Ureter (tissue), 1 donor: ENCODE measurements around the gene LCA5L. TPM values are rescaled to one million over a fixed set of nuclear protein-coding genes. Genes with fewer than 3 reads are reported as not detected.
"Not testable (repeated sequence)": the region's sequence is repeated elsewhere in the genome, so short reads cannot be mapped to it uniquely, and the experiment has no call there.

Experiments used
- DNase-seq: peaks from one replicate; pipeline ENCODE4 v3.0.0-alpha.2; 2020; ENCODE audit warnings: low spot score
- total RNA-seq: library from RNA; stranded (reverse); gene quantifications from one replicate; pipeline ENCODE4 v1.2.4, GENCODE V29; 2023
- donor health status: DM: yes; HTN: yes; CAD: no.

Gene LCA5L
- total RNA-seq, 1 donor from 2014 or later, result 3.0 TPM

DNA sequence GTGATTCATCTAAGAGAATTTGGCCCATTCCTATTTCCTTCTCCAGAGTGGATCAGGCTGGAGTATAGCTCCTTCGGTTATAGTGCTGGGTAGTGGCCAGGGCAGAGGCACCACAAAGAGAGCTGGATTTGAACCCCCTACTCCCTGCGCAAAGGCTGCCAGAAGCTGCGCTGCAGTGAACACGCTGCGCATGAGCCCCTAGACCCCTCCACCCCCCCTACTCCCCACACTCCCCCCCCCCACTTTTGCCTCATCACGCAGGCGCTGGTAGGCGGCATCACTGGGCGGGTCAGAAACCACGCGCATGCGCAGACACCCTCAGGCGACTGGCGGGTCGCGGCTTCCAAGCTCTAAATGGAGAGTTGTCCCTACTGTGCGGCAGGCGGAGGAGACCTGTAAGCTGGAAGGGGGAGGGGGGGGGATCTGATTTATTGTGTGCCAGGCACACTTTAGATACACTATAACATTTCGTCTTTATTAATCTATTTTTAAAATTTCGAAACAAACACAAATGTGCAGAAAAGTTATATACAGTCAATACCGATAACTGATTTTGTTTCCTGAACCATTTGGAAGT lies 58.0 kb downstream of the LCA5L start:
- peak; percentile 93 for DNase-seq

DNA sequence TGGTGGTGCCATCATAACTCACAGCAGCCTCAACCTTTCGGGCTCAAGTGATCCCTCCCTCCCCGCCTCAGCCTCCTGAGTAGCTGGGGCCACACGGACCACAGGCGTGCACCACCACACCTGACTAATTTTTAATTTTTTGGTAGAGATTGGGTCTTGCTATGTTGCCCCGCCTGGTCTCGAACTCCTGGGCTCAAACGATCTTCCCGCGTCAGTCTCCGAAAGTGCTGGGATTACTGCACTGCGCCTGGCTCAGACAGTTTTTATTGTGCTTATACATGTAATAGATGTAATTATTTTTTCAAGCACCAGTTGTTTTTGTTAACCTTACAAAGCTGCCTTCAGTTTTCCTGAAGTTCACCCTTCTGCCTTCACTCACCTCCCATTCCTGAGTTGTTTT lies 58.7 kb downstream of the LCA5L start:
- DNase-seq, result no peak

DNA sequence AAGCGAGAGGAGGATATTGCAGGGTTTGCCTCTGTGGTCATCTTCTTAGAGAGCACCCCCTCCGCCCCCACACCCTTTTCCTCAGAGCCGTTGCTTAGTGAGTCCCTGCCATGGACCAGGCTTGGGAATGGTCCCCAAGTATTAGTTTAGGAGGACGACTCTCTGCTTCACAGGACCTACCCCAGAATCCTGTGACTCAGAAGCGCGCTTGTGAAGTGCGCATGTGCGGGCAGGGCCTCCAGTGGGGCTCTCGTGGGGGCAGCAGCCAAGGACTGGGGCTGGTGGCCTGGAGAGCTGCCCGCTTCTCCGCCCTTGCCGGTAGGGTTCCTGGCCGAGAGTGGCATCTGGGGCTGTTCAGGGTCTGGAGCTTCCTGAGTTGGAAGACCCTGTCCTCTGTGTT lies 59.4 kb downstream of the LCA5L start:
- DNase-seq, result no peak

DNA sequence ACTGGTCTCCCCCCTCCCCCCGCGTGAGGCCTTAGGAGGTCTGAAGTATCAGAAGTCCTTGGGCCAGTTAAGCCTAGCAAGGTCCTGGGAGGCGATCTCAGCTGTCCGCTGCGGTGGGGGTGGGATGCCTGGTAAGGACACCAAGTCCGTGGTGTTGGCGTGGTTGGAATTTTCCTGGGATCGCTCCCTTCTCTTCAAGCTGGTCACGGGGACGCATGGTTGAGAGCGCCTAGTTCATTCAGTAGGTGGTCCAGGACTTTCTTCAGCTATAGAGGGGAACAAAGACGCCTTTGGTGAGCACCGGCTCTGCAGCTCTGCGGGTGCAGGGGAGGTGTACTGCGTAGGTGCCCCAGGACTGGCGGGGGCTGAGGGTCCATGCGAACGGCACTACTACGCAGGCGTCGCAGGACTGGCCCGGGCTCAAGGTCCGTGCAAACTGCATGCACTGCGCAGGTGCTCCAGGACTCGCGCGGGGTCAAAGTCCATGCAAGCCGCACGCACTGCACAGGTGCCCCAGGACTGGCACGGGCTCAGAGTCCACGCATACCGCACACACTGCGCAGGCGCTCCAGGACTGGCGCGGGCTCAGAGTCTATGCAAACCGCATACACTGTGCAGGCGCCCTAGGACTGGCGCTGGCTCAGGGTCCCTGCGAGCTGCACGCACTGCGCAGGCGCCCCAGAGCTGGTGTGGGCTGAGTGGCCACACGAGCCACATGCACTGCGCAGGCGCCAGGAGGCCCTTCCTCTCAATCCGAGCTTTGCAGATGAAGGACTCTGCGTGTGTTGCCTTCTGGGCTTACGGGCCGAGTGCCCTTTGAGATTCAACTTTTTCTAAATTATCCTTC lies 60.1 kb downstream of the LCA5L start:
- DNase-seq, result peak; percentile 73

DNA sequence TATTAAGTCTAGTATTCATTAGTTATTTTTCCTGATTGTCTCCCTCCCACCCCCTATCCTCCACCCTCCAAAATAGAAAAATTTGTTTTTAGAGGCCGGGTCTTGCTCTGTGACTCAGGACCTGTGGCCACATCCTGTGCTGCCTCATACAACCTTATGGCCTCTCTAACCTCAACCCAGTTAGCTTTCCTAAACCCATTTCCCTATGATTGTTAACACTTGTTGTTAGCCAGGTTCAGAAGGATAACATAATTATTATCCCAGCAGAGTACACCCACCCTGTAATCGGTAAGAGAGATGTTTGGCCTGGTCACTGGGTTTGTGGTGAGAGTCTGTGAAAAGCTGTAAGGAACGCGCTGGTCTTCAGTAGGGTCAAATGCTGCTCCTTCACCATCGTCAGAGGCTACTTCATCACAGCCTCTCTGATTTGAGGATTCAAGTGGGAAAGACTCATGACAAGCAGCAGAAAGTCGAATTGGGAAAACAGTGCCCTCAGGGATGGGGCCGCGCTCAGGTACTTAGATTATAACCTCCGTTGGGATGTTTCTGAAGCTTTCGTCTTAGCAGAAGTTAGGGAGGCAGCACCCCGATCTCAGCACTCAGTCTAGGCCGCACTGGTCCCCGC lies 60.8 kb downstream of the LCA5L start:
- no peak for DNase-seq

DNA sequence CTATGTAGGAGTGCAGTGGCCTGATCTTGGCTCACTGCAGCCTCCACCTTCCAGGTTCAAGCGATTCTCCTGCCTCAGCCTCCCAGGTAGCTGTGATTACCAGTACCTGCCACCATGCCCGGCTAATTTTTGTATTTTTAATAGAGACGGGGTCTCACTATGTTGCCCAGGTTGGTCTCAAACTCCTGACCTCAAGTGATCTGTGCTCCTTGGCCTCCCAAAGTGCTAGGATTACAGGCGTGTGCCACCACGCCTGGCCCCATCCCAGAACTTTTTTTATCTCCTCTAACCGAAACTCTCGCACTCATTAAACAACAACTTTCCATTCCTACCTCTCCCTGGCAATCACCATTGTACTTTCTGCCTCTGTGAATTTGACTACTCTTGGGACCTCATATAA lies 63.5 kb downstream of the LCA5L start:
- not testable (repeated sequence) for DNase-seq

DNA sequence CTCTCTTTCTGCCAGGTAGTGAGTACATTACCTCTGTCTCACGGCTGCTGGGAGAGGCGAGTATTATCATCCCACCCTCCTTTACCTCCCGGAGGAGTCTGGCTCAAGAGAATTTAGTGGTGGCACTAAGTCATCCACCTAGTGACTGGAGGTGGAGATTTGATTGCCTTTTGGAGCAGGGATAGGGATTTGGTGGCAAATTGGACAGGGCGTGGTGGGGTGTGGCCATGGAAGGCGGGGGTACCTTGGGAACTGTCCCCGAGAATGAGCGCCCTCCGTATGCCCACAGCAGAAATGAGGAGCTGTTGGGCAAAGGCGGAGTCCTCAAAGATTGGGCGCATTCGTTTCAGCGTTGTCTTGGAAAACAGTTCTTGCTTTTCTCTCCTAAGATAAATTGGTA lies 64.6 kb downstream of the LCA5L start:
- DNase-seq, result no peak

DNA sequence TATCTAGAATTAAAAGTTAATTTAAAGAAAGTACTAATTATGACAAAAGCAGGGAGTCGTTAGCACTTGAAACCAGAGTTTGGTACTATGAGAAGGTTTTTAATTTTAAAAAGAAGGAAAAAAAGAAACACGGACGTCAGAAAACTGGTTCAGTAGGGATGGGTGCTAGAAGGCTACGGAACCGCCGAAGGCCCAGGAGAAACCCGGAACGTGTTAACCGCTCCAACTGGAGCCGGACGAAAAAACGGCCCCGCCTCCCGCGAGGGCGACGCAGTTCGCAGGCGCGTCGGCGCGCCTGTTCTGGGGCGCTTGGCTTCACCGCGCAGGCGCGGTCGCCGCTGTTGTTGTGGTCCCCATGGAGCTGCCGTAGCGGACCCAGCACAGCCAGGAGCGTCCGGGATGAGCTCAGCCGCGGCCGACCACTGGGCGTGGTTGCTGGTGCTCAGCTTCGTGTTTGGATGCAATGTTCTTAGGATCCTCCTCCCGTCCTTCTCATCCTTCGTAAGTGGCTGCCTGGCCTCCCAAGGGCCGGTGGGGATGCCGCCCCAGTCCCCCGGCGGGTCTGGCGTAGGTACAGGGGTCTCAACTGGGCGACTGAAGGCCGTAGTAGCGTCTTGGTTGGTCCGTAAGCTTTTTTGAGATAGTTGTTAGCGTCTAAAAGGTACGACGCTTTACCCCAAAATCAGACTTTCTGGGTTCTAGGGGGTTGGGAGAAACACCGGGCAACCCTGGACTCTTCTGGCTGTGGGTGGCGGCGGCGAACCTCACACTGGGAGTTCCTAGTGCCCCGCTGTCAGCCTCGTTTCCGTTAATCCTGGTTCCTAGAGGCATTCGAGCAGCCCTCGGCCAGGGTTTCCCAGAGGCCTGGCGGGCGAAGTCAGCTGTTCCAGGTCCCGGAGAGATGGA lies 65.3 kb downstream of the LCA5L start:
- DNase-seq, result peak; percentile 93

DNA sequence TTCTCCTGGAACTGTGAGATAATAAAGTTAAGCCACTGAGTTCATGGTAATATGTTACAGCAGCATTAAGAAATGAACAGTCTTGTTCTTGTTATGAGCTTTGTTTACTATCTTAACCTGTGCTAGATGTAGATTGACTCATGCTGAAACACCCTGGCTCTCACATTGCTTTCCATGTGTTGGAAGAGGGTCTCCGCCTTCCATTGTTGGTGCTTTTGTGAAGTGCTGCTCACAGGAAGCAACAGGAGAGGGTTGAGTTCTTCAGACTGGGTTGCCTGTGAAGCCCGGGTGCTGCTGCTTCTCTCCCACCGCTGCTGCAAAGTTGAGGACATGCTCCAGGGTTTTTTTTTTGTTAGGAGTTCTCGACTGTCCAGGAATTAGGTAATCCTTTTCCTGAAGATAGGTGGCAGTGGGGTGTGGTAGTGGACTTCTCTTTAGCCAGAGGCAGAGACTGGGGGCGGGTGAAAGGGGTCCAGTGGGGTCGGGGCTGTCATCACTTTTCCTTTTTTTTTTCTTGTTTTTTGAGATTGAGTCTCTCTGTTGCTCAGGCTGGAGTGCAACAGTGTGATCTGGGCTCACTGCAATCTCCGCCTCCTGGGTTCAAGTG lies 68.0 kb downstream of the LCA5L start:
- DNase-seq, result no peak

DNA sequence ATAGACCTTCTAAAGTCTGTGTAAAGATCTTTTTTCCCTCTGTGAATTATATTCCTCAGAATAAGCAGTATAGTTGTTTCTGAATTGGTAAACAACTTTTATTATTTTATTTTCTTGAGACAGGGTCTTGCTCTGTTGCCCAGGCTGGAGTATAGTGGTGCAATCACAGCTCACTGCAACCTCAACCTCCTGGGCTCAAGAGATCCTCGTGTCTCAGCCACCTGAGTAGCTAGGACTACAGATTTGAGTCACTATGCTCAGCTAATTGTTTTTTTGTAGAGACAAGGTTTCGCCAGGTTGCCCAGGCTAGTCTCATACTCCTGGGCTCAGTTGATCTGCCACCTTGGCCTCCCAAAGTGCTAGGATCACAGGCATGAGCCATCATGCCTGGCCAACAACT lies 70.1 kb downstream of the LCA5L start:
- DNase-seq, result no peak

DNA sequence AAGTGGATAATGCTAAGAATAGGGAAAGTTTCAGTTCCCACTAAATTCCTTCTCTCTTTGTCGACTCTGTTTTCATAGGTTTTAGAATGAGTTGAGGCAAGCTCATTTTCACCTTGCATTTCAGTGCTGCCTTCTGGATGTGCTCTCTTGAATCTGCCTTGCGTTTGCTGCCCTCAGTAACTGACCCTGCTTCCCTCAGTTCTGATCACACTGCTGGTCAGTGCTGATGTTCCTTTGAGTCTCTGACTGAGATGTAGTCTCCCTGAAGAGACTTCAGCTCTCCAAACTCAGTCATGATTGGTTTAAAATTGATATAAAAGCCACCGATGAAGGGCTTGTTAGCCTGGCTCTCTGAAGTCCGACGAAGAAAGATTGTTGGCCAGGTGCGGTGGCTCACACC lies 71.5 kb downstream of the LCA5L start:
- no peak for DNase-seq

DNA sequence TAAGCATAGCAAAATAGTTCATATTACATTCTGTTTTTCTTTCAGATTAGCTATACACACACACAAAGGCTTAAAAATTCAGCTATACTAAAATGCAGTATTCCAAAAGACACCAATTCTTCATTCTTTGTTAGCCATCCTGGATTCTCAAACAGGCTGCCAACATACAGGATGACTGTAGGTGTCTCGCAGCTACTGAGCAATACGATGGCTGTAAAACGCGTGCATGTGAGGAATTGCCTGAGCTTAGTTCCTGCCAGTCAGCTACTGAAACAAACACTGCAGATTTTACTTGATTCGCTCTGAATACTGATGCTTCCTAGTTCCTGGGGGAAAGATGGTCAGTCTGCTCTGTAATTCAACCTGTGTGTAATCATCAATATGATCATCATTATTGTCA lies 71.9 kb downstream of the LCA5L start:
- DNase-seq, result no peak

DNA sequence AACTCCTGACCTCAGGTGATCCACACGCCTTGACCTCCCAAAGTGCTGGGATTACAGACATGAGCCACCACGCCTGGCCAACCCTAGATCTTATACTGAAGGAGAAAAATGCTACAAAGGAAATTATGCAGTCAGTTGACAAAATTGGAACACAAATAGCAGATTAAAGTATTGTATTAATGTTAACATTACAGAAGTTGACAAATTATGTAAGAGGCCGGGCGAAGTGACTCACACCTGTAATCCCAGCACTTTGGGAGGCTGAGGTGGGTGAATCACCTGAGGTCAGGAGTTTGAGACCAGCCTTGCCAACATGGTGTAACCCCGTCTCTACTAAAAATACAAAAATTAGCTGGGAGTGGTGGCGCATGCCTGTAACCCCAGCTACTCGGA lies 75.7 kb downstream of the LCA5L start:
- not testable (repeated sequence) for DNase-seq

DNA sequence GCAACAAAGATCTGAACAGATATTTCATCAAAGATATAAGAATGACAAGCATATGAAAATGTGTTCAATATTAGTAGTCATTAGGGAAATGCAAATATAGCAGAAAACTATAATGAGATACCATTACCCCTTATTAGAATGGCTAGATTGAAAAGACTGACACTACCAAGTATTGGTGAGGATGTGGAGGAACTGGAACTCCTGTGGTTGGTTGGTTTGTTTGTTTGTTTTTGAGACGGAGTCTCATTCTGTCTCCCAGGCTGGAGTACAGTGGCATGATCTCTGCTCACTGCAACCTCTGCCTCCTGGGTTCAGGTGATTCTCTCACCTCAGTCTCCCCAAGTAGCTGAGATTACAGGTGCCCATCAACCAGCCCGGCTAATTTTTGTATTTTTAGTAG lies 77.8 kb downstream of the LCA5L start:
- DNase-seq, result no peak

DNA sequence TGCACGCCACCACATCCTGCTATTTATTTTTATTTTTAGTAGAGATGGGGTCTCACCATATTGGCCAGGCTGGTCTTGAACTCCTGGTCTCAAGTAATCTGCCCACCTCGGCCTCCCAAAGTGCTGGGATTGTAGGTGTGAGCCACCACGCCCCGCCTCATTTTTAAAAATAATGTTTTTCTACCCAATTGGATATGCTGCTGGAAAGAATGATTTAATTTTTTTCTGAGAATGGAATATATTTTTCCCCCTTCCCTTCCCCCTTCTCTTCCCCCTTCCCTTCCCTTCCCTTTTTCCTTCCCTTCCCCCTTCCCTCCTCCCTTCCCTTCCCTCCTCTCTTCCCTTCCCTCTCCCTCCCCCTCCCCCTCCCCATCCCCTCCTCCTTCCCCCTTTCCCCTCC lies 79.0 kb downstream of the LCA5L start:
- DNase-seq, result no peak

DNA sequence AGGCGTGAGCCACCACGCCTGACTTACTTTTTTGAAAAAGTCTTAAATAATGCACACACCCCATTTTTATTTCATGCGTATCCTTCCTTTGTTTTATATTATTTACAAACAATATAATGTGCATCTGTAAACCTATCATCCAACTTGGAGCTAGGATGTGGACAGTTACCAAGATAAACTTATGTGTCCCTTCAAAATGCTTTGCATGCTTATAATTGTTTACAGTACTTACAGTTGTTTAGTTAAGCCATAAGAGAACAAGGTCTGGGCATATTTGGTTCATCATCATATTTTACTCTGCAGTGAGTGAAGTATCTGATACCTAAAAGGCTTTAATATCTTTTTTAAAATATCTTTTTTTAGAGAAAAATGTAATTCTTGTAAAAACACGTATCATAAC lies 80.6 kb downstream of the LCA5L start:
- no peak for DNase-seq

DNA sequence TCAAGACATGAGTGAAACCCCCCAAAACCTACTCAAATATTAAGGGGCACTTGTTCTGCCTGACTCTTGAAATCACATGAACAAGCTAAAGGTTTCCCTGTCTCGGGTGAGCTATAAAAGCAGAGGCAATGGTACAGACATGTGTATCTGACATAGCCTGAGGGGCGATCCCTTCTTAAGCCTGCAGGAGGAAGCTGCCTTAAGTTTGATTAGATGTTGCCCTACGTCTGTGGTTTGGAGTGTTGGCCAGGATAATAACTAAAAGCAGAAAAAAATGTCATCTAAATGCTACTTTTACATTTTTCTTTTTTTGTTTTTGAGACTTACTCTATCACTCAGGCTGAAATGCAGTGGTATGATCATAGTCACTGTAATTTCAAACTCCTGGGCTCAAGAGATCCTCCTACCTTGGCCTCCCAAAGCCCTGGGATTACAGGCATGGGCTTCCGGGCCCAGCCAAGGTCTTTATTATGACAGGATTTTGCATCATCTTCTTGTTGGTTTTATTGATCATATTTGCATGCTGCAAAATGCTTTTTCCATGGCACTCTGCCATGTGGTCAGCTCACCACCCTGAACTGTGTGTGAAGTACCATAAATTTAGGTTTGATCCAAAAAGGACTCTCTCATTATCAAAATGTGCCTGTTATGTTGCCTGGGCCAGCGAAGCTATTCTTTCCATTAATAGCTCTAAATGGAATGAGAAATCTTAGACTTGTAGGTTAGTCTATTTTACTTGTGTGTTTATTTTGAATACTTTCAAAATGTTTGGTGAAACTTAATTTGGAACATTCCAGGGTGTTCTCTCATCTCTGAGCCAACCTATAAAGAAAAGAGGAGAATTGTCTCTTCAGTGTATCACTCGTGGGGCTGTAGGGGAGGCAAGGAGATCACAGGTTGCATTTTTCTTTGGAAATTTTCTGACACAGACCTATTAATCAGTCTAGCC lies 81.7 kb downstream of the LCA5L start:
- no peak for DNase-seq

DNA sequence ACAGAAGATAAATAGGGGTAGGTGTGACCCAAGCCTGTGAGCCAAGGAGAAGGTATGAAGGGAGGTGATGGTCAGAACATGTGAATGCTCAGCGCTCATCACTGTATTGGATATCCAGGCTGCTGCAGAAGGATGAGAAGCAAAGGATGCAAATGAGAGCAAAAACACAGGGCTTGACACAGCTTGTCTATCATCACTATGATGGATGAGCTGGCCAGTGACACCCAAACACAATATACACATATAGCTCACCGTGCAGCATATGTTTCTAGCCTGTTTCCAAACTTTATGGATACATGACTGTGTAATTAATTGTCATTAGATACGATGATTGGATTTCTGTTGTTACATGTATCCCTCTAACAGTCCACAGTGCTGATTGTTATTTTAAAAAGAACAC lies 82.8 kb downstream of the LCA5L start:
- DNase-seq, result no peak

DNA sequence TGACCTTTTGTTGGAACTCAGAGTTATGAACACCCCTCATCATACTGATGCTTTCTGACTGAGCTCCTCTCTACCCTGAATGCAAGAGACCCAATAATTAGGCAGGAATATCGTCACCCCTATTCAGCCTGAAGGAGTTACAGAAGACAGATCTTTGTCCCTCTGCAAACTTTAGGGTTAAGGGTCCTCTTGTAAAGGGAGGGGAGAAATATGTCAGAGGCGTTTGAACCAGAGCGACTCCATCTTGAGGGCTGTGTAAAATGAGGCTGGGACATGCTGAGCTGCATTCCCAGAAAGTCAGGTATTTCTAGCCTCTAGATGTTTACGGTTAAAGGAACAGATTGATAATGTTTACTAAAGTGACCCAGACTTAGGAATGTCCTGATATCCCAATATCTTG lies 86.2 kb downstream of the LCA5L start:
- no peak for DNase-seq
